Natural killer cell (primary cell): ENCODE data around the gene IQCM. TPM values are rescaled to one million over a fixed set of nuclear protein-coding genes. Genes with fewer than 3 reads are reported as not detected.

ENCODE experiments used
- ATAC-seq, 3 donors: fragments of 150-1000 bp in 2 of 3; fragments of 200-7000 bp in 1 of 3; cut with Tn5 transposase; 1 replicate in 1 of 3; 2 replicates in 2 of 3; pipeline ENCODE4 v1.10.0; 2021; ENCODE audit warnings: mild to moderate bottlenecking in 2 of 3, moderate library complexity in 2 of 3
- DNase-seq, 2 donors: peaks; one replicate each; pipeline versions ENCODE4 v3.0.0 to v3.0.0-alpha.2; 2013 to 2021; ENCODE audit warnings: mixed read lengths in 1 of 2
- H3K27ac ChIP-seq: one replicate; pipeline ENCODE4 v1.5.1; 2013; ENCODE audit warnings: mild to moderate bottlenecking, low read length
- H3K27me3 ChIP-seq: one replicate; pipeline ENCODE4 v1.6.1; 2013; ENCODE audit warnings: low read length; ENCODE audit not compliant: control insufficient read depth, insufficient read depth
- H3K36me3 ChIP-seq: one replicate; pipeline ENCODE4 v1.6.1; 2013; ENCODE audit warnings: low read length; ENCODE audit not compliant: control insufficient read depth, insufficient read depth
- H3K4me1 ChIP-seq: one replicate; pipeline ENCODE4 v1.6.1; 2013; ENCODE audit warnings: low read length; ENCODE audit not compliant: control insufficient read depth, insufficient read depth
- H3K4me3 ChIP-seq: one replicate; pipeline ENCODE4 v1.5.1; 2013; ENCODE audit warnings: low read length
- H3K9me3 ChIP-seq: one replicate; pipeline ENCODE4 v1.6.1; 2013; ENCODE audit warnings: low read length; ENCODE audit not compliant: control insufficient read depth, insufficient read depth
- H3K27ac Mint-ChIP-seq, 2 donors: one replicate each; pipeline ENCODE4 v1.8.0; 2022; ENCODE audit warnings: mild to moderate bottlenecking in 2 of 2, mixed read lengths in 2 of 2, moderate library complexity in 1 of 2
- H3K27me3 Mint-ChIP-seq, 2 donors: one replicate each; pipeline ENCODE4 v1.8.0; 2022; ENCODE audit warnings: low read depth in 2 of 2, mixed read lengths in 2 of 2
- H3K36me3 Mint-ChIP-seq: one replicate; pipeline ENCODE4 v1.8.0; 2022; ENCODE audit warnings: mixed read lengths
- H3K4me1 Mint-ChIP-seq, 2 donors: one replicate each; pipeline ENCODE4 v1.8.0; 2022; ENCODE audit warnings: mixed read lengths in 2 of 2
- H3K4me3 Mint-ChIP-seq: one replicate; pipeline ENCODE4 v1.8.0; 2022; ENCODE audit warnings: mild to moderate bottlenecking, moderate library complexity, mixed read lengths
- H3K9me3 Mint-ChIP-seq, 2 donors: one replicate each; pipeline ENCODE4 v1.8.0; 2022; ENCODE audit warnings: mixed read lengths in 2 of 2
- CTCF ChIP-seq: fragments of 200-600 bp; IDR thresholded peaks from one replicate; pipeline ENCODE4 v1.8.0; 2022; ENCODE audit warnings: antibody characterized with exemption
- WGBS: methylation state at CpG from one replicate; pipeline ENCODE4 v1.1.7; 2013; ENCODE audit warnings: missing lambda C conversion rate; ENCODE audit not compliant: insufficient coverage; 5-methylcytosine and 5-hydroxymethylcytosine counted together
- intact Hi-C: fragments of 100-400 bp; cut with micrococcal nuclease; formaldehyde crosslinking; loops from one replicate; pipeline ENCODE4 v1.14.2; 2022
- total RNA-seq, 4 donors: library from RNA; stranded (reverse); fragments of 120-200 nt in 1 of 4; gene quantifications; one replicate each; pipeline versions ENCODE4 v1.2.3 to v1.2.4, GENCODE V29; 2013 to 2022

The IQCM gene
- total RNA-seq, 3 donors from 2014 or later (not counting 1 experiment from before 2014, with no cell fraction given) = not detected

- no peaks in the 10 kb centered on the region for H3K4me1 ChIP-seq
- H3K4me3 Mint-ChIP-seq = no peak overlapping the region
- intact Hi-C loops = no loop called here
- H3K9me3 ChIP-seq = no peaks in the 10 kb centered on the region
- H3K4me3 ChIP-seq = no peak overlapping the region
- no peaks in the 10 kb centered on the region for H3K27me3 Mint-ChIP-seq
- H3K27ac ChIP-seq = no peak overlapping the region
- peaks cover 14 to 22% of the 10 kb centered on the region in 2 donors for H3K9me3 Mint-ChIP-seq
- TF ChIP-seq CTCF = no peak
- no peak overlapping the region for H3K27ac Mint-ChIP-seq
- no peaks in the 10 kb centered on the region for H3K36me3 ChIP-seq
- DNase-seq (no peak), ATAC-seq (no peak)
- no peaks in the 10 kb centered on the region for H3K4me1 Mint-ChIP-seq
- 76% methylated on average over 3 of the region's 3 CpGs for WGBS
- no peaks in the 10 kb centered on the region for H3K27me3 ChIP-seq
- H3K36me3 Mint-ChIP-seq = no peaks in the 10 kb centered on the region
Observed at GRCh38 chr4:149521611-149522425, 293.8 kb downstream of the IQCM start.

GRCh38 chr4:149518471-149518870 lies 297.2 kb downstream of the IQCM start:
- Mint-ChIP-seq H3K27ac (no peak overlapping the region), H3K4me1 (no peaks in the 10 kb centered on the region), H3K9me3 (peaks cover 14 to 21% of the 10 kb centered on the region in 2 donors), H3K27me3 (no peaks in the 10 kb centered on the region), H3K4me3 (no peak overlapping the region), H3K36me3 (no peaks in the 10 kb centered on the region)
- H3K9me3 ChIP-seq = peaks cover 9% of the 10 kb centered on the region
- DNase-seq = no peak
- no peak for TF ChIP-seq CTCF
- H3K4me1 ChIP-seq = no peaks in the 10 kb centered on the region
- no peak overlapping the region for H3K4me3 ChIP-seq
- no peak for ATAC-seq
- intact Hi-C loops = no loop called here
- no peaks in the 10 kb centered on the region for H3K27me3 ChIP-seq
- no peaks in the 10 kb centered on the region for H3K36me3 ChIP-seq
- H3K27ac ChIP-seq = no peak overlapping the region

- ATAC-seq (no peak), DNase-seq (no peak)
- no peaks in the 10 kb centered on the region for H3K36me3 ChIP-seq
- Mint-ChIP-seq H3K9me3 (peaks cover 2 to 6% of the 10 kb centered on the region in 2 donors), H3K27ac (no peak overlapping the region), H3K4me1 (no peaks in the 10 kb centered on the region), H3K4me3 (no peak overlapping the region), H3K36me3 (no peaks in the 10 kb centered on the region), H3K27me3 (no peaks in the 10 kb centered on the region)
- H3K4me3 ChIP-seq = no peak overlapping the region
- H3K27ac ChIP-seq = no peak overlapping the region
- peaks cover 9% of the 10 kb centered on the region for H3K9me3 ChIP-seq
- intact Hi-C loops = no loop called here
- H3K4me1 ChIP-seq = no peaks in the 10 kb centered on the region
- H3K27me3 ChIP-seq = no peaks in the 10 kb centered on the region
- TF ChIP-seq CTCF = no peak
Observed at GRCh38 chr4:149513081-149513480, 302.6 kb downstream of the IQCM start.

GRCh38 chr4:149512501-149512900 lies 303.1 kb downstream of the IQCM start:
- no peak for TF ChIP-seq CTCF
- no peaks in the 10 kb centered on the region for H3K36me3 ChIP-seq
- Mint-ChIP-seq H3K27me3 (no peaks in the 10 kb centered on the region), H3K4me3 (no peak overlapping the region), H3K4me1 (no peaks in the 10 kb centered on the region), H3K36me3 (no peaks in the 10 kb centered on the region), H3K27ac (no peak overlapping the region), H3K9me3 (peaks cover 2 to 6% of the 10 kb centered on the region in 2 donors)
- H3K27me3 ChIP-seq = no peaks in the 10 kb centered on the region
- whole genome bisulfite sequencing = no CpG with 5 or more reads among the region's 1 CpG
- peaks cover 9% of the 10 kb centered on the region for H3K9me3 ChIP-seq
- no peak overlapping the region for H3K27ac ChIP-seq
- no peak for DNase-seq
- ATAC-seq = no peak
- intact Hi-C loops = no loop called here
- no peak overlapping the region for H3K4me3 ChIP-seq
- H3K4me1 ChIP-seq = no peaks in the 10 kb centered on the region
